ENCODE data around the gene KRCC1.

- TF ChIP-seq CTCF (IDR thresholded peaks at IDR 0.05; ENCODE audit: insufficient read depth, low read length, poor library complexity, severe bottlenecking) (no peak), EZH2phosphoT487 (conservative IDR thresholded peaks at IDR 0.05; ENCODE audit: low read length) (no peak)
Measured at GRCh38 chr2:88098558-88098900, 42.9 kb upstream of the KRCC1 start.

Data from SU-DHL-6 (cell line).